Gastroesophageal sphincter (tissue), 4 donors: ENCODE measurements around the gene NEURL1. TPM values are rescaled to one million over a fixed set of nuclear protein-coding genes. Genes with fewer than 3 reads are reported as not detected.

Experiments
- ATAC-seq: fragments of 150-250 bp; one replicate; pipeline ENCODE4 v1.9.1; 2016; ENCODE audit warnings: mild to moderate bottlenecking, moderate library complexity
- H3K27ac ChIP-seq, 4 donors: fragments of 200-600 bp; sonication (generic) in 3 of 4; 1 replicate in 3 of 4; 2 replicates in 1 of 4; pipeline ENCODE4 v1.5.1; 2016 to 2019
- H3K27me3 ChIP-seq: fragments of 200-600 bp; sonication (generic); one replicate; pipeline ENCODE4 v1.5.1; 2019
- H3K36me3 ChIP-seq, 2 donors: fragments of 200-600 bp; sonication (generic); one replicate each; pipeline ENCODE4 v1.5.1; 2019; ENCODE audit warnings: control low read depth in 1 of 2
- H3K4me1 ChIP-seq, 3 donors: fragments of 200-600 bp; sonication (generic); 1 replicate in 2 of 3; 2 replicates in 1 of 3; pipeline ENCODE4 v1.5.1; 2016 to 2019; ENCODE audit warnings: control low read depth in 2 of 3
- H3K4me3 ChIP-seq, 2 donors: fragments of 200-600 bp; sonication (generic); one replicate each; pipeline ENCODE4 v1.5.1; 2019; ENCODE audit warnings: mild to moderate bottlenecking in 1 of 2, moderate library complexity in 1 of 2
- H3K9me3 ChIP-seq, 3 donors: fragments of 200-600 bp; sonication (generic); one replicate each; pipeline ENCODE4 v1.5.1; 2017 to 2019; ENCODE audit warnings: control low read depth in 2 of 3
- EP300 ChIP-seq: sonication (generic); formaldehyde crosslinking; IDR thresholded peaks from one replicate; pipeline ENCODE4 v1.6.1; 2017; ENCODE audit warnings: antibody characterized with exemption, mild to moderate bottlenecking
- POLR2A ChIP-seq, 2 donors: fragments of 450-650 bp; IDR thresholded peaks; one replicate each; pipeline ENCODE4 v1.6.1; 2017; ENCODE audit warnings: antibody characterized with exemption in 2 of 2, mild to moderate bottlenecking in 2 of 2, moderate library complexity in 1 of 2
- POLR2AphosphoS5 ChIP-seq: sonication (generic); formaldehyde crosslinking; IDR thresholded peaks from one replicate; pipeline ENCODE4 v1.6.1; 2017; ENCODE audit warnings: antibody characterized with exemption
- WGBS, 2 donors: methylation state at CpG; one replicate each; pipeline ENCODE4 v1.1.5; 2018; ENCODE audit warnings: low coverage in 1 of 2; 5-methylcytosine and 5-hydroxymethylcytosine counted together
- total RNA-seq, 4 donors: library from RNA; depleted of rRNA; stranded (reverse); fragments of >200 nt; gene quantifications; one replicate each; pipeline ENCODE4 v1.1.0, GENCODE V29; 2016
- TF ChIP-seq, protein P1 (sequence below), 4 experiments: fragments of 200-600 bp in 2 of 4; fragments of 450-650 bp in 2 of 4; sonication (generic) in 1 of 4; IDR thresholded peaks; one replicate each; pipeline ENCODE4 v1.5.1; 2017 to 2019; ENCODE audit warnings: antibody characterized with exemption in 4 of 4, mild to moderate bottlenecking in 2 of 4, moderate library complexity in 2 of 4

NEURL1 gene
- total RNA-seq, 4 donors from 2014 or later = 0.15 to 0.27 (median 0.19) TPM; not detected in 1

DNA sequence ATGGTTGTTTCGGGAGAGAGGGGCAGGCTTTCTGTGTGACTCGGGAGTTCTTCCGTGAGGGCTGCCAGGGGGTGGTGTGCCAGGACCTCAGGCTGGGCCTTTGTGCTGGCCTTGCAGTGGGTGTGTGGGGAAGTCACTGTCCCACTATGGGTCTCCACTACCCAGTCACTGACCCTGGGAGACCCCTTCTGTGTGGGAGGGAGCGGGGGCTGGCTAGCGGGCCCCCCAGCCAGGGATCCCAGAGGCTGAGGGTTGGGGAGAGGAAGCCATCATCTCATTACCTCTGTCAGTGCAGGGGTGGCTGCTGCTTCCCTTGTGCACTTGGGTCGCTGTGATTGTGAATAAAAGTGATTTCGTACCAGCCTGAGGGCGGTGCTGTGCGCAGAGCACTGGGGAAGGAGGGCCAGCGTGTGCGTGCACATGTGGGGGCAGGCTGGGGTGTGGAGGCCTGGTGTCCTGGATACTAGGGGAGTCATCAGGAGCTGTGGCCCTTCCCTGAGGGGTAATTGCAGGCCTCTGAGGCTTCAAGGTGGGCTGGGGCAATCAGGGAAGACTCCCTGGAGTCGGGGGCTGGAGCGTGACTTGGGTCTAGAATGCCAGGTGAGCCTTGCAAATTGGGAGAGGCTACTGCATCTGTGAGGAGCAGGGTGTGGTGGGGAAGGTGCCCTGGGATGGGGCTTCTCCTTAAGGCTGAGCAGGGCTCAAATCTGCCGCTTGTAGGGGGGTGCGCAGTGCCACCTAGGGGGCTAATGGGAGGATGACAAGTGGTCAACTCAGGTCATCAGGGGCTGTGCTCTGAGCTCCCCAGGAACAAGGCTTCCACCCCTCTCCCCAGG is 98.9 kb downstream of the NEURL1 start:
- no peak for TF ChIP-seq EP300
- TF ChIP-seq POLR2AphosphoS5 = no peak
- TF ChIP-seq POLR2A (IDR thresholded peaks at IDR 0.05) = no peak
- TF ChIP-seq, protein P1, sequence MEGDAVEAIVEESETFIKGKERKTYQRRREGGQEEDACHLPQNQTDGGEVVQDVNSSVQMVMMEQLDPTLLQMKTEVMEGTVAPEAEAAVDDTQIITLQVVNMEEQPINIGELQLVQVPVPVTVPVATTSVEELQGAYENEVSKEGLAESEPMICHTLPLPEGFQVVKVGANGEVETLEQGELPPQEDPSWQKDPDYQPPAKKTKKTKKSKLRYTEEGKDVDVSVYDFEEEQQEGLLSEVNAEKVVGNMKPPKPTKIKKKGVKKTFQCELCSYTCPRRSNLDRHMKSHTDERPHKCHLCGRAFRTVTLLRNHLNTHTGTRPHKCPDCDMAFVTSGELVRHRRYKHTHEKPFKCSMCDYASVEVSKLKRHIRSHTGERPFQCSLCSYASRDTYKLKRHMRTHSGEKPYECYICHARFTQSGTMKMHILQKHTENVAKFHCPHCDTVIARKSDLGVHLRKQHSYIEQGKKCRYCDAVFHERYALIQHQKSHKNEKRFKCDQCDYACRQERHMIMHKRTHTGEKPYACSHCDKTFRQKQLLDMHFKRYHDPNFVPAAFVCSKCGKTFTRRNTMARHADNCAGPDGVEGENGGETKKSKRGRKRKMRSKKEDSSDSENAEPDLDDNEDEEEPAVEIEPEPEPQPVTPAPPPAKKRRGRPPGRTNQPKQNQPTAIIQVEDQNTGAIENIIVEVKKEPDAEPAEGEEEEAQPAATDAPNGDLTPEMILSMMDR (IDR thresholded peaks at IDR 0.05) = peak in 2 of 4 experiments; percentile 16 to 63
- WGBS, 2 donors = 60% methylated on average over 1 of the region's 15 CpGs; no CpG with 5 or more reads in 1 of the 2 donors
- Histone ChIP-seq H3K4me3 (no peak overlapping the region), H3K4me1 (peaks cover 0 to 12% (median 4%) of the 10 kb centered on the region in 3 donors), H3K36me3 (peaks cover 0 to 29% of the 10 kb centered on the region in 2 donors), H3K27me3 (no peaks in the 10 kb centered on the region), H3K27ac (no peak overlapping the region), H3K9me3 (peaks cover 0 to 11% (median 0%) of the 10 kb centered on the region in 3 donors)
- peak; percentile 43 for ATAC-seq

DNA sequence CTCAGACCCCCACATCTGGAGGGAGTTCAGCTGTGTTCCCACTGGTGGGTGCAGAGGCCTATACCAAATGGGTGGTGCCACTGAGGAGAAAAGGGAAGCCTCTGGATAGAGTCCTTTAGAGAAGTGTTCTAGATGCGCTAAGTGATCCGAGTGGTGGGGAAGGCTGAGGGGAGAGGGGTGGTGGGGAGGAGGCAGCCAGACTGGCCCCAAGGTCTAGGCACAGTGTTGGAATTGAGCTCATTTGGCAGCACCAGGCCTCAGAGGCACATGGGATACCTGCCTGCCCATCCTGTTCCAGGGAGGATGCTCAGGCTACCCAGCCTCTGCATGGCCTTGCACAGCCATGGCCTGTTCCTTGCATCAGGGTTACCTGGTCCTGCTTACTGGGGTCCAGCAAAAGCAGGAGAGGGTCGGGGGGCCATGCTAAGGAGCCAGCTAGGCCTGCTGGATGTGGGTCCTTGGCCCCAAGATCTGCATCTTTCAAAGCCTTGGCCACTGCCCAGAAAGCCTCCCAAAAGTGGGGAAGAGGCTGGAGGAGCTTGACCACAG is 99.6 kb downstream of the NEURL1 start:
- peaks cover 0 to 23% of the 10 kb centered on the region in 2 donors for H3K36me3 ChIP-seq
- no peak for ATAC-seq
- H3K27me3 ChIP-seq = no peaks in the 10 kb centered on the region
- TF ChIP-seq, protein P1 (IDR thresholded peaks at IDR 0.05) = no peak
- TF ChIP-seq POLR2AphosphoS5 = no peak
- TF ChIP-seq POLR2A (IDR thresholded peaks at IDR 0.05) = no peak
- no peak for TF ChIP-seq EP300
- peaks cover 0 to 5% (median 0%) of the 10 kb centered on the region in 3 donors for H3K9me3 ChIP-seq
- no peak overlapping the region for H3K27ac ChIP-seq
- 94% methylated on average over 2 of the region's 3 CpGs; no CpG with 5 or more reads in 1 of the 2 donors for WGBS, 2 donors
- H3K4me1 ChIP-seq = peaks cover 0 to 17% (median 4%) of the 10 kb centered on the region in 3 donors
- H3K4me3 ChIP-seq = no peak overlapping the region

DNA sequence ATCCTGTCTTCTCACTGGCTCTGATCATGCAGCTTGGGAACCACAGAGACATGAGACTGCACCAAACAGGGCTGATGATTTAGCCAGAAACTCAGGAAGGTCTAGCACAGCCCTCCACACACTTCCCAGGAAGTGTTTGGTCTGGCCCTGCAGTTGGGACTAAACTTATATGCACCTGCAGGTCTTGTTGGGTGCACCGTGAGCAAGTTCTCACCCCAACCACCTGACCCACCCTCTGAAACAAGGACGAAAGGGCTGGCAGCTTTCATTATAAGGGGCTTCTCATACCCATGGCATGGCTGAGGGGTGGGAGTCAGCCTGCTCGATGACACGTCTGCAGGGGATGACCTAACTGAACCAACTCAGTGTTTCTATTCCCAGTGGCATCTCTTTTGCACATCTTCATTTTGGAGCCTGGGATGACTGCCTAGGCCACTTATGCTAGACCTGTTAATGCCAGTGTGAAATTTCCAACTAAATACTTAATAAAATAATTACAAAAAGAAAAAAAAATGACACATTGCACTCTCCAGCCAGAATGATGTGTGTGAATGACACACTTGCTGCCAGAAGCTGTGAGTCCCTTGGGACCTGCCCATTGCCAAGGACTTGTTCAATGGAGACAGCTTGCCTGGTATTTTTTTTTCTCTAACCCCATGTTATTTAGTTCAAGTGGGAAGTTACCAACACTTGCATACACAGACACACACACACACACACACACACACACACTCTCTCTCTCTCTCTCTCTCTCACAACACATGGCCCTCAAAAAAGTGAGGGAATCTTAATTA is 102.6 kb downstream of the NEURL1 start:
- ATAC-seq = no peak
- Histone ChIP-seq H3K4me3 (no peak overlapping the region), H3K27me3 (no peaks in the 10 kb centered on the region), H3K27ac (peak overlapping the region in 1 of 4 donors; percentile 24), H3K4me1 (peaks cover 0 to 47% (median 15%) of the 10 kb centered on the region in 3 donors), H3K36me3 (peaks cover 0 to 19% of the 10 kb centered on the region in 2 donors), H3K9me3 (no peaks in the 10 kb centered on the region)
- 54 to 89% methylated on average over 3 of the region's 4 CpGs for WGBS, 2 donors
- TF ChIP-seq POLR2AphosphoS5 (no peak), EP300 (no peak)

DNA sequence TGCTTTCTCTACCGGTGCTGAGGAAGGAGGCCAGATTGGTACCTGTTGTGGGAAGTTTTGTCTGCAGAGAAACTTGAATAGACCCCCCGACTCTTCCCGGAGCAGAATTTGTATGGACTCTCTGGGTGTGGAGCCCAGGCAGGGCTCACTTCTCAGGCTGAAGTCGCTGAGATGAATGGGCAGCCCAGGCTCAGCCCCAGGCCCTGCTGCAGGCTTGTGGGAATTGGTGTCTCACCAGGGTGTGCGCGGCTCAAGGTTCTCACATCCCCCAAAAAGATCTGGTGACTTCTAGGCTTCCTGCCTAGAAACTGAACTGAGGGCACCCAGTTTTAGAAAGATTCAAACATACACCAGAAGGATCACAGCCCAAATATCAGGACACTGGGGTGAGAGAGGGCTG is 103.5 kb downstream of the NEURL1 start:
- TF ChIP-seq POLR2AphosphoS5 = no peak
- TF ChIP-seq EP300 = no peak
- TF ChIP-seq POLR2A (IDR thresholded peaks at IDR 0.05) = no peak
- TF ChIP-seq, protein P1 (IDR thresholded peaks at IDR 0.05) = no peak
- peak overlapping the region in 1 of 4 donors; percentile 24 for H3K27ac ChIP-seq
- WGBS, 2 donors = 71% methylated on average over 1 of the region's 6 CpGs; no CpG with 5 or more reads in 1 of the 2 donors

DNA sequence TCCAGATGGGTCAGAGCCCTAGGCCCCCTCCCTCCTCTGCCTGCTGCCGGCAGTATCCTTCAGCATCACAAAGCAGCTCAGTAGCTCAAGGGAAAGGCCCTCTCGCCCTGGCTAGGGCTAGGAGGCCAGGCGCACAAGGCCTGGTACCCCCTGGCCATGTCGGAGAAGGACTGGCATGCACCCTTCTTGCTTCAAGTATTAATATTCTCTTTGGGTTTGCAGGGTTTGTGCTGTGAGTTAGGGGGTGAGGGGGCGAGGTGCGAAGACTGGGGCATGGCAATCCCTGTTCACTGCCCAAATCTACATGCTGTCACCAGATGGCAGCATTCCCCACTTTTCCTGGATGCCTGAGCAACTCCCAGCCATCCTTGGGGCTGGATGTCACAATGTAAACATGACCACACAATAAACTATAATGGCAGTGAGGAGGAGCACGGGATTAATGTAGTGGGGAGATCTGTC is 105.2 kb downstream of the NEURL1 start:
- Histone ChIP-seq H3K36me3 (peaks cover 0 to 40% of the 10 kb centered on the region in 2 donors), H3K27ac (peak overlapping the region in 1 of 4 donors; percentile 19), H3K4me1 (peaks cover 0 to 53% (median 15%) of the 10 kb centered on the region in 3 donors), H3K9me3 (no peaks in the 10 kb centered on the region), H3K27me3 (no peaks in the 10 kb centered on the region), H3K4me3 (no peak overlapping the region)
- peak; percentile 63 for ATAC-seq
- WGBS, 2 donors = 20 to 29% methylated on average over 1 to 5 of the region's 7 CpGs
- TF ChIP-seq, protein P1 (IDR thresholded peaks at IDR 0.05) = peak in 3 of 4 experiments; percentile 66 to 73 (median 69)
- peak; percentile 43 for TF ChIP-seq POLR2AphosphoS5
- no peak for TF ChIP-seq EP300
- TF ChIP-seq POLR2A (IDR thresholded peaks at IDR 0.05) = no peak

More for the DNA sequence above, 103.5 kb downstream of the NEURL1 start:
- Histone ChIP-seq H3K27me3 (no peaks in the 10 kb centered on the region), H3K4me3 (no peak overlapping the region), H3K36me3 (peaks cover 0 to 28% of the 10 kb centered on the region in 2 donors), H3K4me1 (peaks cover 0 to 53% (median 15%) of the 10 kb centered on the region in 3 donors), H3K9me3 (no peaks in the 10 kb centered on the region)
- no peak for ATAC-seq
